GM12872 (cell line): ENCODE results near the gene PDE2A.

Experiments used
- TF ChIP-seq, protein P1 (sequence below): IDR thresholded peaks from 3 replicates; pipeline ENCODE4 v1.5.1; 2011; ENCODE audit warnings: low read depth, mild to moderate bottlenecking, low read length, moderate library complexity; ENCODE audit not compliant: insufficient read depth

PDE2A gene

DNA sequence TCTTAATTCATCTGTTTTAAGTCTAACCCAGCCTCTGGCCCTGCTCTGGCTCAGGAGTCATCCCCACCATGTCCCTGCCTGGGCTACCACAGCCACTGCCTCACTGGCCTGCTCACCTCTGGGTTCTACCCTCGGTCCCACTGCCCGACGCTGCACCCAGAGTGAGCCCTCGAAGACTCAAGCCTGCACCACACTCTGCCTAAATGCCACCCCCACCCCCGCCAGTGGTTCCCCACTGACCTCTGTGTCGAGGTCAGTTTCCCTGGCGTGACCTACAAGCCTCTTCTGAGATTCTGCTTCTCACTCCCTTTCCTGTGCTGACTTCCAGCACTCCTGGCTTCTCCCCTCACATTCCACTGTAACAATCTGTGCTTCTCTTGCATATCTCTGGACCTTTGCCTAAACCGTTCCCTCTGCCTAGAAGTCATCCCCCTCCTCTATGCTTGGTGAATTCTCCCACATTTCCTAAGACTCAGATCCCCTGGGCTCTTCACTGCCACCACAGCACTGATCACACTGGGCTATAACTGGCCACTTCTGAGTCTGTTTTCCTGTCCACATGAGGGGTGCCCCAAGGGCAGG is 12.5 kb upstream of the PDE2A start:
- TF ChIP-seq, protein P1, sequence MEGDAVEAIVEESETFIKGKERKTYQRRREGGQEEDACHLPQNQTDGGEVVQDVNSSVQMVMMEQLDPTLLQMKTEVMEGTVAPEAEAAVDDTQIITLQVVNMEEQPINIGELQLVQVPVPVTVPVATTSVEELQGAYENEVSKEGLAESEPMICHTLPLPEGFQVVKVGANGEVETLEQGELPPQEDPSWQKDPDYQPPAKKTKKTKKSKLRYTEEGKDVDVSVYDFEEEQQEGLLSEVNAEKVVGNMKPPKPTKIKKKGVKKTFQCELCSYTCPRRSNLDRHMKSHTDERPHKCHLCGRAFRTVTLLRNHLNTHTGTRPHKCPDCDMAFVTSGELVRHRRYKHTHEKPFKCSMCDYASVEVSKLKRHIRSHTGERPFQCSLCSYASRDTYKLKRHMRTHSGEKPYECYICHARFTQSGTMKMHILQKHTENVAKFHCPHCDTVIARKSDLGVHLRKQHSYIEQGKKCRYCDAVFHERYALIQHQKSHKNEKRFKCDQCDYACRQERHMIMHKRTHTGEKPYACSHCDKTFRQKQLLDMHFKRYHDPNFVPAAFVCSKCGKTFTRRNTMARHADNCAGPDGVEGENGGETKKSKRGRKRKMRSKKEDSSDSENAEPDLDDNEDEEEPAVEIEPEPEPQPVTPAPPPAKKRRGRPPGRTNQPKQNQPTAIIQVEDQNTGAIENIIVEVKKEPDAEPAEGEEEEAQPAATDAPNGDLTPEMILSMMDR = no peak

DNA sequence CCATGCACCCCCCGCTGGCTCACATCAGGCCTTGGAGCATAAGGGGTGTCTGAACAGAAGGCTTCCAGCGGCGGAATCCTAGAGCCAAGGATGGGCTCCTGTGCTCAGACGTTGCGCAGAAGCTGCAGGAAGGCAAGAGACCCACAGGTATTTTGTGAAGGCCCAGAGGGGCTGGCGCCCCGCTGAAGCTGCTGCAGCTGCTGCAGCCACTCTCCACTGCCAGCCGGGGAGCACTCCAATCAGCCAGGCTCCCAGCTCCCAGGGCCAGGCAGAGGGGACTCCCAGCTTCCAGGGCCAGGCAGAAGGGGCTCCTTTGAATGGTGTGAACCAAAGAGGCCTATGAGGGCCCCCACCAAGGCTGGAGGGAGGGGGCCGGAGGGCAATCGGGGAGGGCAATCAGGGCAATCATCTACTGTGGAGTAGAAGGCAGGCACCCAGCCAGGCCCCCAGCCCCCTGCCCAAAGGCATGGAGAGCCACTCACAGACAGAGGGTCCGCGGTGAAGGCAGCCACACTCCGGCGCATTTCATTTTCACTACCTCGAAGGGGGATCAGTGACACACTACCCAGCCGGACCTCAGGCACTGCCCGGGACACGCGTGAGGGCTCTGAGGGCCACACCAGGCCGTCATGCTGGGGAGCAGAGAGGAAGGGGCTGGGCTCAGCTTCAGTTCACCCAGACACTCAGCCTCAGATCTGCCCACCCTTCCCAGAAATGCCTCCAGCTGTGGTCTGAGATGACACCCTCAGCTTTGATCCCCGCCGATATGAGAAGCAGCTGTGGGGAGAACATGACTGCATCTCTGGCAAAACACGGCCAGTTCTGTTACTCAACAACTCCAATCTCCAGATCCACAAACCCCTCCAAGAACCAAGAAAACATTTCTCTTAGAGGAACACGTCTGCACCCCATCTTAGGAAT is 11.6 kb upstream of the PDE2A start:
- TF ChIP-seq, protein P1 = no peak

DNA sequence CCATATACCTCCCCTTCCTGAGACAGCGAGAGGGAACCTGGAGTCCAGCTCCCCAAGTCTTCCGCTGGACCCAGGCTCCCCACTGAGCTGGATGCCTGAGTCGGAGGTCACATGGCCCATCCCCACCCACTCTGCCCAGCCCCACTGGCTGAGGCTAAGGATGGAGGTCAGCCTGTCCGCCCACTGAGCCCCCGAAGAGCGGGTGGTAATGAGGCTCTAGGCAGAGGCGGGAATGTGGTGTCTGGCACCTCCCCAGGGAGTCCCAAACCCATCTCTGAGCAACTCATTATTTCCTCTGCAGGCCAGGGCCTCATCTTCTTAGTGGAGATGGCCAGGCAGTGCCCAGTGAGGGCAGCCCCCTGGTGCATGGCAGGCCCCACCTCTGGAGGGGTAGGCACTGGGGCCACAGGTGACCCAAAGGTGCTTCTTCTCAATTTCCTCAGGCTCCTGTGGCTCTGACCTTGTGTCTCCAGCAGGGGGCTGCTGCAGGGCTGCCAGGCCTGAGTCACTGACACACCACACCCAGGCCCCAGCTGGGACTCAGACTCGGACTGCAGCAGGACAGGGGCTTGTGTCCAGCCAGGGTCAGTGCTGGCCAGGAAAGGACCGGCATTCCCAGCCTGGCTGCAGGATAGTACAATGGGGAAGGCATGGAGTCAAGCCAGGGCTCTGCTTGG is 10.2 kb upstream of the PDE2A start:
- TF ChIP-seq, protein P1 = peak; percentile 84

DNA sequence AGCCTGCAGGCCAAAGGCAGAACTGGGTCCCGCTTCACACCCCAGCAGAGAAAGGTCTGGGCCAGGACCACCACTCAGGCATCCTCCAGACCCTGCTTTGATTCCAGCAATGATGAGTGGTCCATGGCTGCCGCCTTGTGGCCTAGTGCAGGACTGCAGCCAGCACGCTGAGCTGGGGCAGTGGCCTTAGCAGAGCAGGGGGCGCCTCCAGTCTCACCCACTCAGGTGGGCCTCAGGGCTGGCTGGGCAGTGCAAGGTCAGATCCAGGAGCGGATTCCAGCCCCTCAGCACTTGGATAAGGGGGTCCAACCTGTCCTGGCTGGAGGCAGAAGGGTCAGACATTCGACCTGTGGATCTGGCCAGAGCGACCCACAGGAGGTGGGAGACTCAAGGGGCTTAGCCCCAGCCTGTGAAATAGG is 9.6 kb upstream of the PDE2A start:
- TF ChIP-seq, protein P1 = peak; percentile 99

DNA sequence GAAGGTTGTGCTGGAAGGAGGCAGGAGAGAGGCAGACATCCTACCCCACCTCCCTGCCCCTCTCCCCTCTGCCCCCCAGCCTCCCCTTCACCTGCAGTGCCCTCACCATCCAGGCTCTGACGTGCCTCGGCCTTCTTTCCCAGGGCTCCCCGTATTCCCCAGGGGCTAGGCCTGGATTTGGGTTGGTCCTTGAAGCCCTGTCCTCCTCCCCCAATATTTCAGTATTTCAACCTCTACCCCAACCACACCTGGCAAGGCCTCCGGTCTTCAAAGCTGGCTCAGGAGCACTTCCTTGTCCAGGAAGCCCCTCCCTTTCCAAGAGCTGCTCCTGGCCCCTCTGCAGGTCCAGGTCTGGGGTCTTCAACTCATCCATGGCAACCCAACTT is 8.6 kb upstream of the PDE2A start:
- TF ChIP-seq, protein P1 = no peak

DNA sequence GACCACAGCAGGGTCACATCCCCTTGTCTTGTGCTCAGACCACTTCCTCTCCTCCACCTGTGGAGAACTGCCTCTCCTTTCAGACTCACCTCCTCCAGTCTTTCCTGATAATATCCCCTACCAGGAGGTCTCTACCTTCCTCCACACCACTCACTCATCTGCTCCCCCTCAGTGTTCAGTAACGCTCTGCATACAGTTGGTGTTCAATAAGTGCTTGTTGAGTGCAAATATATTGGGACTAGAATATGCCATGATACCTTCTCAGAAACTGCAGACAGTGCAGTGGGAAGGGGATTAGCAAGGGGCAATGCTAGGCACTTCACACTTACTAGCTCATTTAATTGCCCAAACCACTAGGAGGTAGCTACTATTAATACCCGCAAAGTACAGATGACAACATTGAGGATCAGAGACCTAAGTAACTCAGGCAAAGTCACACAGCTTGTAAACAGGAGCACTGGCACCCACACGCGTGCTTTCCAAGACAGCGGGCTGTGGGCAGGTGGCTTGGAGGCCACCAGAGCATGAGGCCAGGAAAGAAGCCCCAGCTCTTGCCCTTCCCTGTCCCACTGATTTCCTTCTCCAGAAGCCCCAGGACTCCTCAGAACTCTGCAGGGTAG is 8.1 kb upstream of the PDE2A start:
- TF ChIP-seq, protein P1 = no peak
